HCT116 (cell line): ENCODE results near the gene AK4. TPM values are rescaled to one million over a fixed set of nuclear protein-coding genes. Genes with fewer than 3 reads are reported as not detected.

Source experiments
- ATAC-seq: fragments of 200-7000 bp; cut with Tn5 transposase; 2 replicates; pipeline ENCODE4 v1.9.1; 2020; ENCODE audit warnings: mild to moderate bottlenecking, moderate library complexity
- BruUV-seq: library from RNA; stranded (reverse); fragments of 400-500 nt; replicated peaks from 2 replicates; lab custom pipeline; 2021; lab: Mats Ljungman, UMichigan
- CTCF ChIA-PET: fragments of 300-600 bp; sonication (Branson Sonifier 250); formaldehyde crosslinking; loops from one replicate; lab custom pipeline; 2021; ENCODE audit warnings: antibody characterized with exemption; lab: Charles Lee
- POLR2A ChIA-PET: fragments of 300-600, 350-600 bp; sonication (Branson Sonifier 250); formaldehyde crosslinking; loops from one replicate; lab custom pipeline; 2021; ENCODE audit warnings: antibody characterized with exemption; lab: Charles Lee
- RAD21 ChIA-PET, 2 experiments: fragments of 300-600 bp; sonication (Branson Sonifier 250); formaldehyde crosslinking; loops; one replicate each; lab custom pipeline; 2023; ENCODE audit warnings: low total read pairs in 2 of 2; ENCODE audit not compliant: uncharacterized antibody in 2 of 2, unreplicated experiment in 2 of 2, low non-redundant PET in 1 of 2; lab: Charles Lee
- DNase-seq: peaks from one replicate; pipeline ENCODE4 v3.0.0-alpha.2; 2010; ENCODE audit warnings: low read depth, low spot score
- H2AFZ ChIP-seq: fragments of 200-600 bp; shearing (Covaris generic), sonication (generic); 2 replicates; pipeline ENCODE4 v1.6.1; 2017; ENCODE audit warnings: low read depth, mixed run types, mixed read lengths, antibody characterized with exemption, low read length; ENCODE audit not compliant: poor library complexity, severe bottlenecking
- H3K27ac ChIP-seq: 2 replicates; pipeline ENCODE4 v1.5.1; 2012; ENCODE audit warnings: low read depth, low read length
- H3K27me3 ChIP-seq: fragments of 200-600 bp; sonication (generic); 2 replicates; pipeline ENCODE4 v1.6.1; 2016; ENCODE audit warnings: mixed run types, low read length, mixed read lengths; ENCODE audit not compliant: insufficient read depth
- H3K36me3 ChIP-seq, 2 experiments: fragments of 200-500 bp in 1 of 2; fragments of 200-600 bp in 1 of 2; sonication (Bioruptor generic) in 1 of 2; sonication (generic) in 1 of 2; 2 replicates each; pipeline versions ENCODE4 v1.5.1 to v1.6.1; 2014 to 2016; ENCODE audit warnings: low read length in 2 of 2, inconsistent platforms in 1 of 2, mixed read lengths in 1 of 2, mixed run types in 1 of 2; ENCODE audit not compliant: insufficient read depth in 2 of 2, control insufficient read depth in 1 of 2
- H3K4me1 ChIP-seq, 2 experiments: fragments of 200-600 bp in 1 of 2; sonication (generic) in 1 of 2; 2 replicates each; pipeline versions ENCODE4 v1.5.1 to v1.6.1; 2012 to 2017; ENCODE audit warnings: low read length in 2 of 2, inconsistent platforms in 1 of 2, mild to moderate bottlenecking in 1 of 2, mixed read lengths in 1 of 2, mixed run types in 1 of 2, moderate library complexity in 1 of 2; ENCODE audit not compliant: insufficient read depth in 2 of 2, control insufficient read depth in 1 of 2
- H3K4me2 ChIP-seq: fragments of 200-600 bp; sonication (generic); 2 replicates; pipeline ENCODE4 v1.6.1; 2017; ENCODE audit warnings: mixed run types, low read length, mixed read lengths
- H3K4me3 ChIP-seq, 2 experiments: fragments of 200-600 bp in 1 of 2; sonication (generic) in 1 of 2; replicated peaks in 1 of 2; 2 replicates each; pipeline ENCODE4 v1.5.1; 2011 to 2016; ENCODE audit warnings: low read length in 2 of 2, control low read depth in 1 of 2, low read depth in 1 of 2, mild to moderate bottlenecking in 1 of 2, mixed read lengths in 1 of 2, mixed run types in 1 of 2
- H3K79me2 ChIP-seq: fragments of 200-600 bp; sonication (generic); 2 replicates; pipeline ENCODE4 v1.6.1; 2017; ENCODE audit warnings: mild to moderate bottlenecking, mixed run types, low read length, moderate library complexity, mixed read lengths; ENCODE audit not compliant: insufficient read depth
- H3K9ac ChIP-seq: fragments of 200-600 bp; sonication (generic); 2 replicates; pipeline ENCODE4 v1.6.1; 2016; ENCODE audit warnings: low read length, mixed read lengths
- H3K9me2 ChIP-seq: fragments of 200-600 bp; sonication (generic), shearing (Covaris generic); 2 replicates; pipeline ENCODE4 v1.6.1; 2017; ENCODE audit warnings: mixed run types, mild to moderate bottlenecking, moderate library complexity; ENCODE audit not compliant: insufficient read depth
- H3K9me3 ChIP-seq, 2 experiments: fragments of 200-500 bp in 1 of 2; fragments of 200-600 bp in 1 of 2; sonication (Bioruptor generic) in 1 of 2; sonication (generic) in 1 of 2; 2 replicates each; pipeline ENCODE4 v1.6.1; 2014 to 2017; ENCODE audit warnings: low read length in 2 of 2, mixed read lengths in 2 of 2, inconsistent platforms in 1 of 2, low read depth in 1 of 2, mild to moderate bottlenecking in 1 of 2, mixed run types in 1 of 2, moderate library complexity in 1 of 2; ENCODE audit not compliant: control insufficient read depth in 1 of 2, insufficient read depth in 1 of 2
- H4K20me1 ChIP-seq: fragments of 200-600 bp; sonication (generic), shearing (Covaris generic); 2 replicates; pipeline ENCODE4 v1.6.1; 2017; ENCODE audit warnings: mixed run types, mild to moderate bottlenecking, moderate library complexity; ENCODE audit not compliant: insufficient read depth
- CBX3 ChIP-seq: IDR thresholded peaks from 2 replicates; pipeline ENCODE4 v1.6.1; 2012; ENCODE audit warnings: low read depth
- CEBPB ChIP-seq: IDR thresholded peaks from 2 replicates; pipeline ENCODE4 v1.6.1; 2012; ENCODE audit warnings: low read depth
- RAD21 ChIP-seq: IDR thresholded peaks from 2 replicates; pipeline ENCODE4 v1.6.1; 2012; ENCODE audit warnings: low read depth, mild to moderate bottlenecking
- SRF ChIP-seq: IDR thresholded peaks from 2 replicates; pipeline ENCODE4 v1.6.1; 2012; ENCODE audit warnings: low read depth
- TCF7L2 ChIP-seq: IDR thresholded peaks from 2 replicates; pipeline ENCODE4 v1.7.0; 2011; ENCODE audit warnings: borderline replicate concordance, inconsistent platforms; ENCODE audit not compliant: insufficient read depth, insufficient read length; ENCODE audit errors: extremely low read depth
- YY1 ChIP-seq: IDR thresholded peaks from 2 replicates; pipeline ENCODE4 v1.6.1; 2011; ENCODE audit warnings: low read length, low read depth, moderate library complexity, mild to moderate bottlenecking; ENCODE audit not compliant: insufficient replicate concordance; ENCODE audit errors: extremely low read depth
- intact Hi-C: fragments of 100-400 bp; cut with micrococcal nuclease; formaldehyde crosslinking; loops from 2 replicates; pipeline ENCODE4 v1.10.0; 2022
- total RNA-seq: library from RNA; stranded (reverse); gene quantifications from one replicate; pipeline ENCODE4 v1.2.1, GENCODE V29; 2021; ENCODE audit not compliant: unreplicated experiment
- TF ChIP-seq, protein P1 (sequence below): IDR thresholded peaks from 2 replicates; pipeline ENCODE4 v1.6.1; 2012; ENCODE audit warnings: low read depth
- TF ChIP-seq, protein P2 (sequence below): IDR thresholded peaks from 2 replicates; pipeline ENCODE4 v1.6.1; 2012
- TF ChIP-seq, protein P3 (sequence below): IDR thresholded peaks from 2 replicates; pipeline ENCODE4 v1.6.1; 2012

AK4 gene
- total RNA-seq, 1 experiment from 2014 or later: 51.5 TPM

DNA sequence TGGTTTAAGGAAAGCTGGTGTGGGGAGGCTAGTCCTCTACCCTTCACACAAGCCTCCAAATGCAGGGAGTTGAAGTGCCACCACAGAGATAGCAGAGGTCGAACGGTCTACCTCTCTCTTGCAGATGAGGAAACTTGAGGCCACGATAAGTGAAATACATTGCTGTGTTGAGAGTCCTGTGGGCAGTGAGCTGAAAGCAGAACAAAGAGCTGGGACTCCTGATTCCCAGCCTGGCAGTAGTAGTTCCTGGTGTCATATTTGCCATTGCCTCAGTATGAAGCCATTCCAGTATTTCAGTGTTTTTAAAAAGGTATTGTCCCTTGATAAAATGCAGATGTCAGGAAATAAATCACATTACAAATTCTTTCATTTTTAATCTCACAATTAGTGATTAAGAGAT is 28.6 kb downstream of the AK4 start:
- DNase-seq (no peak), ATAC-seq (0 out of 2 replicates have a peak, but pooled peaks have one; percentile 6)
- no peak overlapping the region for H2AFZ ChIP-seq
- H3K9ac ChIP-seq: 0 out of 2 replicates have a peak overlapping the region, but pooled peaks have one; percentile 9
- H3K36me3 ChIP-seq: no peaks in the 10 kb centered on the region
- TF ChIP-seq YY1 (no peak), CBX3 (no peak), SRF (no peak), RAD21 (no peak), CEBPB (no peak), TCF7L2 (no peak)
- TF ChIP-seq, protein P1, sequence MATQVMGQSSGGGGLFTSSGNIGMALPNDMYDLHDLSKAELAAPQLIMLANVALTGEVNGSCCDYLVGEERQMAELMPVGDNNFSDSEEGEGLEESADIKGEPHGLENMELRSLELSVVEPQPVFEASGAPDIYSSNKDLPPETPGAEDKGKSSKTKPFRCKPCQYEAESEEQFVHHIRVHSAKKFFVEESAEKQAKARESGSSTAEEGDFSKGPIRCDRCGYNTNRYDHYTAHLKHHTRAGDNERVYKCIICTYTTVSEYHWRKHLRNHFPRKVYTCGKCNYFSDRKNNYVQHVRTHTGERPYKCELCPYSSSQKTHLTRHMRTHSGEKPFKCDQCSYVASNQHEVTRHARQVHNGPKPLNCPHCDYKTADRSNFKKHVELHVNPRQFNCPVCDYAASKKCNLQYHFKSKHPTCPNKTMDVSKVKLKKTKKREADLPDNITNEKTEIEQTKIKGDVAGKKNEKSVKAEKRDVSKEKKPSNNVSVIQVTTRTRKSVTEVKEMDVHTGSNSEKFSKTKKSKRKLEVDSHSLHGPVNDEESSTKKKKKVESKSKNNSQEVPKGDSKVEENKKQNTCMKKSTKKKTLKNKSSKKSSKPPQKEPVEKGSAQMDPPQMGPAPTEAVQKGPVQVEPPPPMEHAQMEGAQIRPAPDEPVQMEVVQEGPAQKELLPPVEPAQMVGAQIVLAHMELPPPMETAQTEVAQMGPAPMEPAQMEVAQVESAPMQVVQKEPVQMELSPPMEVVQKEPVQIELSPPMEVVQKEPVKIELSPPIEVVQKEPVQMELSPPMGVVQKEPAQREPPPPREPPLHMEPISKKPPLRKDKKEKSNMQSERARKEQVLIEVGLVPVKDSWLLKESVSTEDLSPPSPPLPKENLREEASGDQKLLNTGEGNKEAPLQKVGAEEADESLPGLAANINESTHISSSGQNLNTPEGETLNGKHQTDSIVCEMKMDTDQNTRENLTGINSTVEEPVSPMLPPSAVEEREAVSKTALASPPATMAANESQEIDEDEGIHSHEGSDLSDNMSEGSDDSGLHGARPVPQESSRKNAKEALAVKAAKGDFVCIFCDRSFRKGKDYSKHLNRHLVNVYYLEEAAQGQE: no peak
- TF ChIP-seq, protein P2, sequence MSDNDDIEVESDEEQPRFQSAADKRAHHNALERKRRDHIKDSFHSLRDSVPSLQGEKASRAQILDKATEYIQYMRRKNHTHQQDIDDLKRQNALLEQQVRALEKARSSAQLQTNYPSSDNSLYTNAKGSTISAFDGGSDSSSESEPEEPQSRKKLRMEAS: no peak
- TF ChIP-seq, protein P3, sequence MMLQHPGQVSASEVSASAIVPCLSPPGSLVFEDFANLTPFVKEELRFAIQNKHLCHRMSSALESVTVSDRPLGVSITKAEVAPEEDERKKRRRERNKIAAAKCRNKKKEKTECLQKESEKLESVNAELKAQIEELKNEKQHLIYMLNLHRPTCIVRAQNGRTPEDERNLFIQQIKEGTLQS: no peak
- no TSS peak for BruUV-seq
- CTCF ChIA-PET: interaction anchor here (0.9 kb wide), 1 partner anchor 101 kb away, joined by 3 read pairs; no protein-coding TSS in a partner anchor
- H3K79me2 ChIP-seq: peaks cover 91% of the 10 kb centered on the region
- peak overlapping the region; percentile 56 for H3K27ac ChIP-seq
- RAD21 ChIA-PET: no interaction called here
- peaks cover 58 to 82% of the 10 kb centered on the region in 2 experiments for H3K4me1 ChIP-seq
- intact Hi-C loops: no loop called here
- peak overlapping the region; percentile 69 for H3K4me2 ChIP-seq
- peak overlapping the region in 1 of 2 experiments; percentile 26; a peak in 1 of 4 replicates for H3K4me3 ChIP-seq
- no peaks in the 10 kb centered on the region for H3K27me3 ChIP-seq
- H4K20me1 ChIP-seq: no peaks in the 10 kb centered on the region
- POLR2A ChIA-PET: no interaction called here
- H3K9me2 ChIP-seq: no peaks in the 10 kb centered on the region
- H3K9me3 ChIP-seq: no peaks in the 10 kb centered on the region
